ENCODE data around the gene LPP. TPM values are rescaled to one million over a fixed set of nuclear protein-coding genes. Genes with fewer than 3 reads are reported as not detected.

The LPP gene
- total RNA-seq, 2 donors from 2014 or later, result 52.7 to 53.4 TPM

GRCh38 chr3:188906236-188906635 lies 752.3 kb downstream of the LPP start:
- Mint-ChIP-seq H3K9me3 (peaks cover 3 to 9% of the 10 kb centered on the region in 2 donors), H3K36me3 (peaks cover 0 to 6% of the 10 kb centered on the region in 2 donors), H3K27ac (no peak overlapping the region)
- ATAC-seq (no peak), DNase-seq (ENCODE audit: low spot score in 2 of 2) (no peak)

DNA sequence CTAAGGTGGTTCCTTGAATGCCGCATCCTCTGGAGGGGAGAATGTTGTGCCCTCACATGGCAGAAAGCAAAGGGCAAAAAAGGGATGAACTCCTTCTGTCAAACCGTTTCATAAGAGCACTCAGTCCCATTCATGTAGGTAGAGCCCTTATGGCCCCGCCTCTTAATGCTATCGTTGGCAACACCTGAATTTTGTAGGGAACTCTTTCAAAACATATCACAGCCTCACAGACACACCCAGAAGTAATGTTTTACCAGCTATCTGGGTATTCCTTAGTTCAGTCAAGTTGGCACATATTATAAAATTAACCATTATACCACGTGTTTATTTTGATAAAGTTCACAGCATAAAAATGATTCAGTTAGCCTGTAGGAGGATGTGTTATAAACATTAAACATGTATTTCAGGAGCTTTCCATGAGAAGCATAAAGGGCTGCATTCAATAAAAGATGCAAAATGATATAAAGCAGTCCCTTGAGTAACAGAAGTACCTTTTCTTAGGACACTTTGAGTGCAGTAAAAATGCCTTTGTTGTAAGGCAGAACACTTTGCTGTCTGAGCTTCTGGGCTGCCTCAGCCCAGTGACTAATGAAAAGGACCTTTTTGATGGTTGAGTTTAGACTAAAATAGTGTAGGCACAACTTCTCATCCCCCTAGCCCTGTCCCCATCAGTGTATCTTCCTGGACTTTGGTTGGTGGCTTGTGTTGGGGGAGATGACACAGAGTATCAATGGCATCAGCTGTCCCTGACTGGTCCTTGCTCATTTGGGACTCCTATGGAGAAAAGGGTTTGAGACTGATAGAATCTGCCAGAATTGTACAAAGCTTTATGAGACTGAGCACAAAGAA lies 754.3 kb downstream of the LPP start:
- DNase-seq (ENCODE audit: low spot score in 2 of 2), result no peak
- Mint-ChIP-seq H3K27ac (peak overlapping the region in 1 of 2 donors; percentile 26), H3K36me3 (peaks cover 0 to 11% of the 10 kb centered on the region in 2 donors), H3K9me3 (peaks cover 3 to 13% of the 10 kb centered on the region in 2 donors)
- ATAC-seq, result peak in 1 of 2 donors; percentile 55

- no peak for ATAC-seq
- H3K9me3 Mint-ChIP-seq, result peaks cover 3 to 8% of the 10 kb centered on the region in 2 donors
- no peak overlapping the region for H3K27ac Mint-ChIP-seq
- peaks cover 0 to 8% of the 10 kb centered on the region in 2 donors for H3K36me3 Mint-ChIP-seq
- DNase-seq (ENCODE audit: low spot score in 2 of 2), result no peak
Measured at GRCh38 chr3:188911026-188911850, 757.3 kb downstream of the LPP start.

- ATAC-seq, result no peak
- H3K9me3 Mint-ChIP-seq, result peaks cover 3 to 8% of the 10 kb centered on the region in 2 donors
- H3K36me3 Mint-ChIP-seq, result peaks cover 0 to 14% of the 10 kb centered on the region in 2 donors
- no peak for DNase-seq (ENCODE audit: low spot score in 2 of 2)
- no peak overlapping the region for H3K27ac Mint-ChIP-seq
Measured at GRCh38 chr3:188913084-188913483, 759.1 kb downstream of the LPP start.

DNA sequence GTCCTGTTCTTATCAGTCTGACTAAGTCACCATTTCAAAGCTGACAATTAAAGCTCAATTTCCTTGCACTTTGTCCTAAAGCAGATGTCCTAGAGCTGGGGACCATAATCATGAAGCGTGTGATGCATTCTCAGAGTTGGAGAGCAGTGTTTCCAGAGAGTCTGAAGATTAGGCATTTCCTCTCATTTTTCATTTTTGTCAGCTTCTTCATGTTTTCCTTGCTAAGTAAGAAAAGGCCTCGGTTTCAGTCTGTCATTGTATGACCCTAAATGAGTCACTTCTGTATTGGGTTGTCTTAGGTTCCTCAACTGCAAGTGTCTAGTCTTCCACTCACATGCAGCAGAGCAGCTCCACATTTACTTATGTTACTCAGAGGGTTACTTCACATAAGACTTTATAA lies 760.6 kb downstream of the LPP start:
- ATAC-seq (peak; percentile 84 to 85), DNase-seq (ENCODE audit: low spot score in 2 of 2) (peak in 1 of 2 donors; percentile 15)
- H3K9me3 Mint-ChIP-seq, result peaks cover 3 to 4% of the 10 kb centered on the region in 2 donors

DNA sequence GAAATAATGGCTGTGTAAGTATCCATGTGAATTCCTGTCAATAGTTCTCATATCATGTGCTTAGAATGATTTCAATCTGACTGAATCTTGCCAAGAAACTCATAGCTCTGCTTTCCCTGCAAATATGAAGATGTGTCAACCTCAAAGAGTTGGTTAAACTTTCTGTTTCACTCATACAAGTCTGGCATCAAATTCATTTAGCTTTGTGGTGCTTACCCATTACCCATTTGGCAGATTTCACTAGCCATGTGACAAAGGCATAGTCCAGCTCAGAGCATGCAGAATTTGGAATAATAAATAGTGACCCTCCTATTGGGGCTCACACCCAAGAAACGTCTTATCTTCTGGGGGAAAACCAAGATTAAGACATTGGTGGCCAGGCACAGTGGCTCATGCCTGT lies 761.2 kb downstream of the LPP start:
- DNase-seq (ENCODE audit: low spot score in 2 of 2) (peak in 1 of 2 donors; percentile 22), ATAC-seq (peak; percentile 67 to 68)
- Mint-ChIP-seq H3K27ac (peak overlapping the region; percentile 94 to 98), H3K9me3 (peaks cover under 1 to 4% of the 10 kb centered on the region in 2 donors), H3K36me3 (peaks cover 0 to 19% of the 10 kb centered on the region in 2 donors)

More for the DNA sequence above, 760.6 kb downstream of the LPP start:
- peak overlapping the region; percentile 94 to 98 for H3K27ac Mint-ChIP-seq
- peaks cover 0 to 14% of the 10 kb centered on the region in 2 donors for H3K36me3 Mint-ChIP-seq

DNA sequence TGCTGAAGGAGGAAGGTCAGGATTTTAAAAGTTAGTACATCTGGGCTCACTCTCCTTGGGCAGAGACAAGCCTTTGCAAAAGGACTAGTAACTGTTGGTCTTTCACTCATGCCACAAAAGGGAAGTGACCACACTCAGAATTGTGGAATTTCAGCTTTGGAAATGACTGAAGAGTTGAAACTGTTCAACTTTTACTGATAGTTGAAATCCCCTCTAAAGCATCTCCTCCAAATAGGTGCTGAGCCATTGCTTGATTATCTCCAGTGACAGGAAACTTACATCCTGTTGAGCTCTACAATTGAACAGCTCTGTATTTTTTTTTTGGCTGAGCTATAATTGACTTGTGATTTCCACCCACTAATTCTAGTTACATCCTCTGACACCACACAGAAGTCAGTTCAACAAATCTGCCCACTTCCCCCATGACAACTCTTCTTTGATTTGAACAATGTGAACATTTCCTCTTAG lies 763.0 kb downstream of the LPP start:
- ATAC-seq (peak; percentile 62 to 70), DNase-seq (ENCODE audit: low spot score in 2 of 2) (peak in 1 of 2 donors; percentile 36)
- peaks cover 0 to 24% of the 10 kb centered on the region in 2 donors for H3K36me3 Mint-ChIP-seq

GRCh38 chr3:188918093-188918492 lies 764.1 kb downstream of the LPP start:
- no peak for DNase-seq (ENCODE audit: low spot score in 2 of 2)
- H3K9me3 Mint-ChIP-seq, result no peaks in the 10 kb centered on the region
- peaks cover 0 to 18% of the 10 kb centered on the region in 2 donors for H3K36me3 Mint-ChIP-seq
- peak overlapping the region; percentile 51 to 64 for H3K27ac Mint-ChIP-seq
- no peak for ATAC-seq

More for the DNA sequence above, 763.0 kb downstream of the LPP start:
- peaks cover 0 to 4% of the 10 kb centered on the region in 2 donors for H3K9me3 Mint-ChIP-seq
- peak overlapping the region; percentile 64 to 92 for H3K27ac Mint-ChIP-seq

DNA sequence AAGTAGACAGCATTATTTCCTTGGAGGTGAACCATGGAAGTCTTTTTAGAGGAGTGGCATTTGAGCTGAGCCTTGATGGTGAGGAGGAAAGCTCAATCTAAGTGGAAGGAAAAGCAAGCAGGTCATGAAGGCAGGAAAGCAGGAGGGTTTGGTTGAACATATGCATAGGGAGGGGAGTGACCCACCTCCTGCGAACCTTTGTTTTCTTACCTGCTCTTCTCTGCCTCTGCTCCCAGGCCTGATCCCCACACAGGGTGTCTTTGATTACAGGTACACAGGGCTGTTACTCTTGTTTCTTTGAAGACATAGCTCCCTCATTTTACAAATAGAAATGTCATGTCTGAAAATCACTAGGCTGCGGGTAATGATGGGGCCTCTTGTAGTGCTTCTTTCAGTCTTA lies 769.7 kb downstream of the LPP start:
- DNase-seq (ENCODE audit: low spot score in 2 of 2), result no peak
- H3K27ac Mint-ChIP-seq, result no peak overlapping the region
- peaks cover 0 to 16% of the 10 kb centered on the region in 2 donors for H3K36me3 Mint-ChIP-seq
- no peak for ATAC-seq
- H3K9me3 Mint-ChIP-seq, result peaks cover 0 to 7% of the 10 kb centered on the region in 2 donors

- no peak for DNase-seq (ENCODE audit: low spot score in 2 of 2)
- ATAC-seq, result no peak
- Mint-ChIP-seq H3K27ac (no peak overlapping the region), H3K36me3 (peaks cover 0 to 8% of the 10 kb centered on the region in 2 donors), H3K9me3 (peaks cover 0 to 7% of the 10 kb centered on the region in 2 donors)
Measured at GRCh38 chr3:188925376-188925775, 771.4 kb downstream of the LPP start.

GRCh38 chr3:188926111-188926510 lies 772.2 kb downstream of the LPP start:
- no peak for DNase-seq (ENCODE audit: low spot score in 2 of 2)
- H3K9me3 Mint-ChIP-seq, result peaks cover 0 to 7% of the 10 kb centered on the region in 2 donors
- peaks cover 0 to 6% of the 10 kb centered on the region in 2 donors for H3K36me3 Mint-ChIP-seq
- no peak for ATAC-seq
- H3K27ac Mint-ChIP-seq, result no peak overlapping the region

- no peak overlapping the region for H3K27ac Mint-ChIP-seq
- H3K36me3 Mint-ChIP-seq, result peaks cover 0 to 6% of the 10 kb centered on the region in 2 donors
- ATAC-seq (no peak), DNase-seq (ENCODE audit: low spot score in 2 of 2) (no peak)
- H3K9me3 Mint-ChIP-seq, result peaks cover 0 to 7% of the 10 kb centered on the region in 2 donors
Measured at GRCh38 chr3:188926741-188927511, 773.0 kb downstream of the LPP start.

- no peak overlapping the region for H3K27ac Mint-ChIP-seq
- no peak for ATAC-seq
- DNase-seq (ENCODE audit: low spot score in 2 of 2), result no peak
- peaks cover 0 to 6% of the 10 kb centered on the region in 2 donors for H3K36me3 Mint-ChIP-seq
- peaks cover 0 to 7% of the 10 kb centered on the region in 2 donors for H3K9me3 Mint-ChIP-seq
Measured at GRCh38 chr3:188927971-188928370, 774.0 kb downstream of the LPP start.

DNA sequence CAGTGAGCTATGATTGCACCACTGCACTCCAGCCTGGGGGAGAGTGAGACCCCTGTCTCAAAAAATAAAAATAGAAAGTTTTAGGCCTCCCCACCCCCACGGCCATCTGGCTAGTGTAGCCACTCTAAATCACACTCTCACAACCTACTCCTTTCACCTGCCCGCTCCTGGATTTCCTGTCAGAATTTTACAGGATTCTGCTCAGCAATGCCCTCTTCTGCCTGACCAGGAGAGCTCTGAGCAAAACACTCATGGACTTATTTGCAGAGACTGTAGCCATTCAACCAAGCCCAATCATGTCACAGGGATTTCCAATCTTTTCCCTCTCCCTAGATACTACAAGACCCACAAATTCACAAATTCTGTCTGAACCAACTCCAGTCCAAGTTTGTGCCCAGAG lies 775.2 kb downstream of the LPP start:
- no peak overlapping the region for H3K27ac Mint-ChIP-seq
- ATAC-seq, result no peak
- H3K36me3 Mint-ChIP-seq, result peaks cover 0 to 6% of the 10 kb centered on the region in 2 donors
- no peak for DNase-seq (ENCODE audit: low spot score in 2 of 2)
- peaks cover 0 to 7% of the 10 kb centered on the region in 2 donors for H3K9me3 Mint-ChIP-seq

DNA sequence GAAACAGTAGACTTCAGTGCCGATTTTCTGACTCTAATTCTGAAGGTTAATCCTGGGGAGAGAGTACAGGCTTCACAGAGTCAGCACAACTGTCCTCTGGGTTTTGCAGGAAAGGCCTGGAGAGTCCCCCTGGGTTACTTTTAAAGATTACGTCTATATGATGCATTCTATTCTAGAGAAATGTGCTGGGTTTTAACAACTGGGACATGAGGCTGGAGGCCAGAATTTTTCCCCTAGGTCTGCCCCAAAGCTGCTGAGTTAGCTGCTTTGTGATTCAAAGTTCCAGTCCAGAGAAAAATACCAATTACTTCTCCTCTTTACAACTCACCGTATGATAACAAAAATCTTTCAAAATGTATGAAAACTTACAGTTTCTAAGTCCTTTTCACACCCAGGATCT lies 777.1 kb downstream of the LPP start:
- H3K36me3 Mint-ChIP-seq, result peaks cover 0 to 3% of the 10 kb centered on the region in 2 donors
- ATAC-seq (no peak), DNase-seq (ENCODE audit: low spot score in 2 of 2) (no peak)
- peaks cover 0 to 2% of the 10 kb centered on the region in 2 donors for H3K9me3 Mint-ChIP-seq
- no peak overlapping the region for H3K27ac Mint-ChIP-seq

DNA sequence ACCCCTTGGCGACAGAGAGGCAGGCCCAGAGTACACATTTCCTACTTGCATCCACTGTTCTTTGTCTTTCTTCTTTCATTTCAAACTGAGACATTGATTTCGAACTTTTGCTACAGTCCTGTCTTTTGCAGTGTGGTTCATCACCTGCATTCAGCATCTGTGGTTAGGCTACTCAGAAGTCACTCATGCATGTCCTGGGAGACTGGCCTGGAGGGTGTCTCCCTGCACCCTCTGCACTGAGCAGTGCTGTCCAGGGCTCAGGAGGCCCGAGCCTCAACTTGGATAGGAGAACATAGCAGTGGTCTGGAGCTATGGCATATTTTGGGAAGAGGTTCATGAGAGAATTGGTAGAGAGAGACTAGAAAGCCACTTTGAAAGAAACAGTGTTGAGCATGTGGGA lies 777.6 kb downstream of the LPP start:
- ATAC-seq (no peak), DNase-seq (ENCODE audit: low spot score in 2 of 2) (no peak)
- Mint-ChIP-seq H3K36me3 (no peaks in the 10 kb centered on the region), H3K27ac (no peak overlapping the region), H3K9me3 (no peaks in the 10 kb centered on the region)

Measured in activated naive CD4-positive, alpha-beta T cell treated with anti-CD3 and anti-CD28 coated beads, Interleukin-2, amount 50 U/mL, for 72 hours (primary cell).